NCI-H1105 (cell line): Measurements from ENCODE around the gene SF1.
A peak's percentile ranks its signal among the peaks of the same experiment; 100 is the strongest.

Source experiments
- DNase-seq: peaks from one replicate; lab custom pipeline; 2025; lab: John Stamatoyannopoulos, UW

The SF1 gene

DNA sequence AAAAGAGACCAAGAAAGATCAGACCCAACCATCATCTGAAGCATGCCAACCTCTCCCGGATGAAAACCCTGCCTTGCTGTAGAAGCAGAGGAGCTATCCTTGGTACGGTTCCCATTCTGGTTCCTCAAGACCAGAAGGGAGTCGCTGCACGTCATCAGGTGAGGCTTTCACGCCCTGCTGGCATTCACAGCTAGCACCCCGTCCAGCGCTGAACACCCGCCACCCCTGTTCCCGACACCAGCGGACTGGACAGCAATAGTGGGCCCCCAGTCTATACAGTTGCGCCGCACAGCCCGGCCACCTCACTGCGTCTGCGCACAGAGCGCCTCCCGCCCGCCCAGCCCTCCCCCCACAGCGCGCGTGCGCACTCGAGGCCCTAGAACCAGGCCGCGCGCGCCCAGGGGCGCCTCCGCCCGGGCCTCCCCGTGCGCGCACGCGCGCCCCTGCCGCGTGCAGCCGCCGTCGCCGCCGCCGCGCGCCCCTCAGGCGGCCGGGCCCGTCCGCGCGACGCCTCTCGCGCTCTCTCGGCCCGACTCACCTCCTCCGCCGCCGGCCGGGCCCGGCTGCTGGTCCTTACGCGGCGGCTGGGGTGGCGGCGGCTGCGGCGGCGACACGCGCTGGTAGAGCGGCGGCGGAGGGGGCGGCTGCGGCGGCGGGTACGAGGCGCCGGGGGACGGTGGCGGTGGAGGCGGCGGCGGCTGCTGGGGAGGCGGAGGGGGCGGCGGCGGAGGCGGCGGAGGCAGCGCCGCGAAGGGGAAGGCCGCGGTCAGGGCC lies 706 bp downstream of the SF1 start:
- peak; percentile 82 for DNase-seq

GRCh38 chr11:64776875-64777274 lies 1.5 kb downstream of the SF1 start:
- no peak for DNase-seq

GRCh38 chr11:64776425-64776824 lies 1.9 kb downstream of the SF1 start:
- no peak for DNase-seq

DNA sequence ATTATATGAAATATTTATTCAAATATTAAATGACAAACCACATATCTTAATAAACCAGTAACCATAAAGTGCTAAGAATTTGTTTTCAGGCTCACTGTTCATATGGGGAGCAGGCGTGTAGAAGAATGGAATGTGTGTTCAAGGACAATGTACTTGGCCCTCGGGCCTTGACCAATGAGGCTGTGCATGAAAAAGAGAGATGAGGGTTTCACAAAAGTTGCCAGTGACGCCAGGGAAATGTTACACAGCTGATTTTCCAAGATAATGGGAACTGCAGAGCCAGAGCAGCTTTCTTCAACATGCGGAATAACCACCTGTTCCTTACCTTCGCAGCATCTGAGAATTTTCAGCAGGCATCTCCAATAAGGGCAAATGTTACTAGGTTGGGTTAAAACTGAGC lies 4.2 kb downstream of the SF1 start:
- DNase-seq = no peak

- no peak for DNase-seq
Observed at GRCh38 chr11:64772303-64773018, 5.9 kb downstream of the SF1 start.

GRCh38 chr11:64771861-64772260 lies 6.5 kb downstream of the SF1 start:
- no peak for DNase-seq

GRCh38 chr11:64770120-64770519 lies 8.2 kb downstream of the SF1 start:
- no peak for DNase-seq

DNA sequence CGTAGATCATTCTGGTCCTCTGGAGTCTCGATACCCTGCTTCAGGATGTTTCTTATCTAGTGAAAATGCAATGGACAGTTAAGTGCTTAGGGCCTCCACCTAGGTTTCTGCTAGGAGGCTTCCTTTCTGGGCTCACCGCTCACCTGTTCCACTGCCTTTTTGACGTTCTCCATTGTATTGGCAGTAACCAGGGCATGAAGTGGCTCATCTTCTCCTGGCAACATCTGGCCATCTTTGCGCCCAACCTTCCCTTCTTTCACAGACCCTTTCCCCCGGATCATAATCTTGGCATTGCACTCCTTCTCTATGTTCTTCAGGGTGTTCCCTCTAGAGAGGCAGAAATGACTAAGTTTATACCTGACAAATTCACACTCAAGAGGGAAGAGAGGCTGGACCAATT lies 9.1 kb downstream of the SF1 start:
- no peak for DNase-seq

DNA sequence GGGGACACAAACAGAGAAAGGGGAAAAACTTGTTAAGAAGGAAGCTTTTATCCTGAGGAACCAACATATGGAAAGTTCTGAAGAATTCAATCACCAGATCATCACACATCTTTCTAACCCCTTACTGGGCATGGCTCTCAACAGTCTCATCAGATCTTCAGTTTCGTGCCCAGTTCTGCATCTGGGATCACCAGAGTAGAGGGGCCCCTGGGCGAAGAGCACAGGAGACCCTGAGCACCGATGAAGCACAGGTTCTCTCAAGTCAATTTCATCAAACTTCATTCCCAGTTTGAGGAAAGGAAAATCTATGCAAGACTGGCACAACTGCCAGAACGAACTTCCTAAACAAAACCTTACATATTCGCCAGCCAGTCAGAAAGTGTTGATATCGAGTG lies 10.0 kb downstream of the SF1 start:
- DNase-seq = no peak

DNA sequence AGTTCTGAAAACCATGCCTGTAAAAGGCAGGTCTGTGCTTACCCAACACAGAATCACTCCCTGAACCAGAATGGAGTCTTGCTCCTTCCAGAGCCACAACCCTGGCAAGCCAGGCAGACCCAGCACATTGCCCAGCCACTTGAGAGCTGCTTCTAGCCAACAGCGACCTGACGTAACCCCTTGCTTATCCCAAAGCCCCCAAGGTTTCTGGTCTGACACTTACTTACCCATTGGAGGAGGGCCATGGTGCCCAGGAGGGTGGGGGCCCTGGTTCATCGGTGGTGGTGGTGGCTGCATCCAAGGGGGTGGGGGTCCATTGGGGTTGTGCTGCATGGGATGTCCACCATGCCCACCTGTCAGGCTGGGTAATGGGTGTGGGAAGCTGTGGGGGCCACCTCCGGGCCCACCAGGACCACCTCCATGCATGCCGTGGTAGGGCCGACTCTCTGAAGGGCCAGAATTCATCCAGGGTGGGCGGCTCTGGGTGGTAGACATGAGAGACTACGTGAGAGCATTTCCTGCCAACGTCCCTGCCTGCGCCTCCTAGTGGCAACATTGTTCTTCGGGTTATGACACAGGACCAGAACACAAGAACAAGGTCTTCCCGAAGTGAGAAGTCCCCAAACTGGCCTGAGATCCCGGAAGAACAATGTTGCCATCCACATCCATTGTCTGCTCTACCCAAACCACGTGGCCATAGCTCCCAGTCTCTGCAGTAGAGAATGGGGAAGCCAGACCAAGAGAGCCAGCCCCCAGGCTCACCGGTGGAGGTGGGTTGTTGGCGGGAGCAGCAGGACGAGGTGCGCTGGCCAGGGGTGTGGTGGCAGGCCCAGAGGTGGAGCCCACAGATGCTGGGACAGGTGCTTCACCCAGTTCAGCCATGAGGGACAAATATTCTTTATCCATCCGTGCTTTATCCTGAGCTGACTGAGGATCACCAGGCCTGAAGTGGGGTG lies 10.7 kb downstream of the SF1 start:
- peak; percentile 16 for DNase-seq

DNA sequence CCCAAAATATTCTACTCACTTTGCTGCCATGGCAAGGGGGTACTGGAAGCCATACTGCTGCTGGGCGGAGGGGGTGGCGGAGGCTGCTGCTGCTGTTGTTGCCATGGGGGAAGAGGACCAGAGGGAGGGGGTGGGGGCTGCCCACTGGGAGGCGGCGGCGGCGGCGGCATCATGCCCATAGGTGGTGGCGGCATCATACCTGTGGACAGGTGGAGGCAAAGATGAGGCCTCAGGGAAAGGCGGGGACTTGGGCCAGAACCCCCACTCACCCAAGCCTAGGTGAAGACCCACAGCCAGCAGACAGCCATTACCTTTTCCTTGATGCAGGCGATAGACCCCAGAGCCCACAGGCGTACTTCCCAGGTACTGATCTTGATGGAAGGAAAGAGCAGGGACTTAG lies 11.5 kb downstream of the SF1 start:
- DNase-seq = no peak

GRCh38 chr11:64765851-64766665 lies 12.3 kb downstream of the SF1 start:
- no peak for DNase-seq

DNA sequence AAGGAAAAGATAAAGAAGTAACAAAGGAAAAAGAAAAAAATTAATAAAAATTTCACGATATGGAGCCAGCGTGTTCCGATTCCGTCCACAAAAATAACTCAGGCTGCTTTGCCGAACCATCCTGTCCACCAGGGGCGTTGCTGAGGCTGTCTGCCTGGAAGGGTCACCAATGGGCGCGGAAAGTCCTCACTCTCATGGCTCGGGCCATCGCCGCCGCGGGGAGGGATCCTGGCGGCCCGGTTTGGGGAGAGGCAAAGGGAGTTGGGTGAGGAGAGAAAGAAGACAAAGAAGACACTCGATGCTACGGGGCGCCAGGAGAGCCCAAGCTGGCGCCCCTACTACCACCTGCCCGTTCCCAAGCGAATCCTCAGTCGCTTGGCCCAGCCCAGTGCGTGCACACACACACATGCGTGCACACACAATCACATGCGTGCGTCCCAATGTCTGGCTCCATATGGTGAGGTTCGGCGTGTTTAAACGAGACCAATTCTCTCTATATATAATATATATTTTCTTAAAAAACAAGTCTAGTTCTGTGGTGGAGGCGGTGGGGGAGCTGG lies 13.0 kb downstream of the SF1 start:
- DNase-seq = no peak

DNA sequence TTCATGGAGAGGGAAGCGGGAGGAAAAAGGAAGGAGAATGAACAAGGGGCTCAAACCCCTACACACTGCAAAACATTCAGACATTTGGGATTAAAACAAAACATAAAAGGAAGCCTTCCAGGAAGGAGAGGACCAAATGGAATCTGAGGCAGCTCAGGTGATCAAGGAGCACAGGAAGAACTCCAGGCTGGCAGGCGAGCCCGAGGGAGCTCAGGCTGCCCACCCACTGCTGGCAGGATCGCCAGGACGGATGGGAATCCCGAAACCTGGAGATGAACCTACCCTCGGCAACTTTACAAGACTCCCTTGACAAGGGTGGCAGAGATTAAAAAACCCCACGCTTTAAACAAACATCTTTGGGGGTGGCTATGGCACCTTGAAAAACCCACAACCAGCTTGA lies 13.6 kb downstream of the SF1 start:
- DNase-seq = no peak

DNA sequence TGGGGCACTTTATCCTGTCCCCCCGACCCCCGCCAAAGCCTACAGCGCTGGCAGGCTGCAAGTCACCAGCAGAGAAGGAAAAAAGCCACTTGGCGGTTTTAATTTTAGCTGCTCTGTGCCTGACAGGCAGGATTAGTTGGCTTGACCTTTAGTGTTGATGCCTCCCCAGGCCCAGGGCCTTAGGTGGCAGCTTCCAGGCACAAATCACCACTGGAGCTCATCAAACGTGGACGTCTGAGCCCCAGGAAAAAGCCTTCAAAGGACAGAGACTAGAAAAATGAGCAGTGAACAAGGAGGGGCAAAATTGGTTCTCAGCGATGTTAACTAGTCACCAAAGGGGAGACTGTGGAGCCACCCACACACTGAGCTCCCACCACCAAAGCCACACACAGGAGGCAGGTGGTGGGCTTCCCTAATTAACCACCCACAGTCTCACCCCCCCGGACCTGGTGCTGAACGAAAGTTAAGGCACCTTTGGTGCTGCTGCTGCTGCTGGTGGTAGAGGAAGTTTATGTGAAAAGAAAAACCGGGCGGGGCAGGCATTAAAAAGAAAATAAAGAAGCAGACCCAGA lies 14.2 kb downstream of the SF1 start:
- DNase-seq = no peak

DNA sequence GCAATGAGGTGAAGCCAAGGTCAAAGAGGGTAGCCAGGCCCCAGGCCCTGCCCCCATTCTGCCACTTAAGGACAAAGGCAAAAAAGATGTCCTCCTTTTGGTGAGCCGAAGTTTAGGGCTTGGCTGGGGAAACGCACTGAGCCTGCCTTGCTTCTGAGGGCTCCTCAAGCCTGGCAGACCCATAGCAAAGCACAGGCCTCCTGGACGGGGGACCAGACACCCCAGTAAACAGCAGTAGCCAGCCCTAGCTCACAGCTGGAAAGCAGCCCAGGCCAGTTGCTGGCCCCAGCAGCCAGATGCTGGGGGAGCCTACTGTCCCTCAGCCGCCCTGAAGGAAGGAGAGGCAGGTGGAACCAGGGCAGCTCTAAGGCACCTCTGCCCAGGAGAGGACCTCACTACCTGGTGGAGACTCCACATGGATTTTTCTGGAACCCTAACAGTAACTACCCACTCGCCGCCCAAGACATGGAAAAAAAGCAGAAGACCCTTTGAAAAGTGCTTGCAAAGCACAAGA lies 14.8 kb downstream of the SF1 start:
- no peak for DNase-seq

GRCh38 chr11:64762674-64763525 lies 15.4 kb downstream of the SF1 start:
- DNase-seq = no peak

GRCh38 chr11:64762277-64762673 lies 16.1 kb downstream of the SF1 start:
- DNase-seq = no peak

DNA sequence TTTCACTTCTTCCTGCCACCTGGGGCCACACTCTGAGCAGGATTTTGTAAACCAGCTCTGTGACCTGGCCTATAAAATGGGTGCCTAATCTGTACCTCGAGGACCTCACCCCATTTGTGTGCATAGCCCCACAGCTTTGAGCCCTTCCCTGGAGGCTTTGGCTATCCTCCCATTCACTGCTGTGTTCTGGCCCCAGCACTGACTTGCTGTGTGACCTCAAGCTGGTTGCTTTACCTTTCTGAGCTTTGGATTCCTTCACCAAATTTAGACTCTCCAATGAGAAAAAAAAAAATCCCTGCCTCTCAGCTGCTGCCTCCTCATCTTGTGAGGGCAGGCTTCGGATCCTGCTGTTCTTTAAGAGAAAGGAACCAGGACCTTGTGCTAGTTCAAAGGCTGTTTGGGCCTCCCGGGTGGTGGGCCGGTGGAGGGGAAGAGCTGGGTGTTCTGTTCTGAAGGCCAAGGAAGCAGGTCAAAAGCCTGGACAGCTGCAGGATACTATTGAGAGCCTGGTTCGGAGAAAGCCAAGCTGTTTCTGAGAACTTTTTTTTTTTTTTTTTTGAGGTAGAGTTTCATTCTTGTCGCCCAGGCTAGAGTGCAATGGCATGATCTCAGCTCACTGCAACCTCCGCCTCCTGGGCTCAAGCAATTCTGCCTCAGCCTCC lies 17.5 kb downstream of the SF1 start:
- no peak for DNase-seq
